Mucosa of descending colon (tissue), 3 donors: ENCODE data around the gene FKBP1B. TPM values are rescaled to one million over a fixed set of nuclear protein-coding genes. Genes with fewer than 3 reads are reported as not detected.
A peak's percentile ranks its signal among the peaks of the same experiment; 100 is the strongest.

Experiments
- ATAC-seq: fragments of 200-7000 bp; cut with Tn5 transposase; one replicate; pipeline ENCODE4 v1.9.1; 2020; ENCODE audit warnings: mild to moderate bottlenecking, moderate library complexity
- DNase-seq, 3 donors: peaks; one replicate each; pipeline ENCODE4 v3.0.0-alpha.2; 2020
- H3K36me3 ChIP-seq: fragments of 200-600 bp; one replicate; pipeline ENCODE4 v1.8.0; 2021; ENCODE audit warnings: low read depth, mild to moderate bottlenecking
- H3K4me1 ChIP-seq: fragments of 200-600 bp; one replicate; pipeline ENCODE4 v1.8.0; 2021; ENCODE audit warnings: low read depth, mild to moderate bottlenecking
- H3K4me3 ChIP-seq: fragments of 200-600 bp; one replicate; pipeline ENCODE4 v1.8.0; 2021; ENCODE audit warnings: mild to moderate bottlenecking
- H3K9me3 ChIP-seq: fragments of 200-600 bp; one replicate; pipeline ENCODE4 v1.8.0; 2021; ENCODE audit warnings: mild to moderate bottlenecking
- intact Hi-C, 2 donors: fragments of 100-400 bp; cut with DNase I in 1 of 2; cut with micrococcal nuclease in 1 of 2; formaldehyde crosslinking; loops; one replicate each; pipeline versions ENCODE4 v1.11.0 to v1.11.1; 2022; cut with DNase I, micrococcal nuclease
- total RNA-seq, 3 donors: library from RNA; stranded (reverse); fragmentation: NEBNext Ultra II Directional in 2 of 3; extraction: Animal tissue kit (Norgen Biotek cat#: 25700) in 2 of 3; gene quantifications; one replicate each; pipeline versions ENCODE4 v1.2.1 to v1.2.4, GENCODE V29; 2021 to 2023
- TF ChIP-seq, protein P1 (sequence below): fragments of 200-600 bp; IDR thresholded peaks from one replicate; pipeline ENCODE4 v1.8.0; 2022; ENCODE audit warnings: antibody characterized with exemption, mild to moderate bottlenecking
- donor health status: DM: no; HTN: no; CAD: no; lungs with moderate emphysema.
- donor health status: DM: no; HTN: no; CAD: no.
- donor health status: DM: no; HTN: yes; CAD: no.

Gene FKBP1B
- total RNA-seq, 3 donors from 2014 or later = 7.2 to 14.7 (median 8.2) TPM

DNA sequence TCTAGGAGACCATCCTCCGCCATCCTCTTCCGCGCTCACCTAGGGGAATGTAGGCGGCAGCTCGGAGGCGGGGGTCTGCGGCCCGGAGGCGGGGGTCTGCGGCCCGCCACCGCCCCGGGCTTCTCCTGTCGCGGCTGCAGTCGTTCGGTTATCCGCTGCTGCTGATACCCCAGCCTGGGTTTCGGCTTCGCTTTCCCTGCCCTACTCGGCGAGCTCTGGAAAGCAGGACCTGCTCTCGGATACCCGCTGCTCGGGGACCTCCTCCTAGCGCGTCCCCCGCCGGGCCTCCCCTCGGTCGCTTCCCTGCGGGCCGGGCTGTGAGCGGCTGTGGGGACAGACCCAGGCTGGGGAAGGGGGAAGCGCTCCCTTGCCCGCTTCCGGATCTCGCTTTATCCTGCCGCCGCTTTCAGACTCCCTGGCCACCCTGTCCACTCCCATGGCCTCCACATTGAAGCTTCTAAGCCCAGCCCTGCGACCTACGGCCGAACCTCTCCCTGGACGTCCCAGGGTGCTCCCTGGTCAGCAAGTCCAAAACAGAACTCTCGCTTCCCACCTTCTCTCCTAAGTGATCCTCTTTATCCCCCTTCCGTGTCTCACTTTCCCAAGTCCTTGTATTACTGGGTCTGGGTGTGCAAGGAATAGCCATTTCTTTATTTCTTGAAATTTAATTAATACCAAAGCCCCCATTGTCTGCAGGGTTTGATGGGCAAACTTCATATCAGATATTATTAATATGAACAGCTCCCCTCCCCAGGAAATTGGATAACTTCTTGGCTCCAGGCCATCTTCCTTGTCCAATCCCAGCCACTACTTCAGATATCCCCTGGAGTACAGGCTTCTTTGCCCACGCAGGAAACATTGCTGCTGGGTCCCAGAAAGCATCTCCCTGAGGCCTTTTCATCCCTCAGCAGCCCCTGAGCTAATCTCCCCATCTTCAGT, 769 bp downstream of the FKBP1B start:
- intact Hi-C loops = no loop called here
- no peak for ATAC-seq

DNA sequence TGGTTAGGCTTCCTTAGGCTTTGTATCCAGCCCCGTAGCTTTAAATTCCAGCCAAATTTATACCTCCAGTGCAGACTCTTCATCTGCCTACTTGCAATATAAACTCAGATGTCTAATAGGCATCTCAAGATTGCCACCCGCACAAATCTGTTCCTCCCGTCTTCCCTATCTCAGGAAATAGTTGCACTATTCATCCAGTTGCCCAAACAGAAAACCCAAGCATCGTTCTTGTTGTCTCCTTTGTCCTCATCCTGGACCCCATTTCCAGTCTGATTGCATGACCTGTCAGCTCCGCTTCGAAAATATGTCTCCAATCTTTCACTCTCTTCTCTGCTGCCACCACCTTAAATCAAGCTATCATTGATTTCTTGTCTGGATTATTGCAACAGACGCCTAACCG, 2.3 kb downstream of the FKBP1B start:
- intact Hi-C loops = no loop called here
- Histone ChIP-seq H3K4me1 (peaks cover 6% of the 10 kb centered on the region), H3K4me3 (no peak overlapping the region), H3K36me3 (no peaks in the 10 kb centered on the region), H3K9me3 (no peaks in the 10 kb centered on the region)
- TF ChIP-seq, protein P1, sequence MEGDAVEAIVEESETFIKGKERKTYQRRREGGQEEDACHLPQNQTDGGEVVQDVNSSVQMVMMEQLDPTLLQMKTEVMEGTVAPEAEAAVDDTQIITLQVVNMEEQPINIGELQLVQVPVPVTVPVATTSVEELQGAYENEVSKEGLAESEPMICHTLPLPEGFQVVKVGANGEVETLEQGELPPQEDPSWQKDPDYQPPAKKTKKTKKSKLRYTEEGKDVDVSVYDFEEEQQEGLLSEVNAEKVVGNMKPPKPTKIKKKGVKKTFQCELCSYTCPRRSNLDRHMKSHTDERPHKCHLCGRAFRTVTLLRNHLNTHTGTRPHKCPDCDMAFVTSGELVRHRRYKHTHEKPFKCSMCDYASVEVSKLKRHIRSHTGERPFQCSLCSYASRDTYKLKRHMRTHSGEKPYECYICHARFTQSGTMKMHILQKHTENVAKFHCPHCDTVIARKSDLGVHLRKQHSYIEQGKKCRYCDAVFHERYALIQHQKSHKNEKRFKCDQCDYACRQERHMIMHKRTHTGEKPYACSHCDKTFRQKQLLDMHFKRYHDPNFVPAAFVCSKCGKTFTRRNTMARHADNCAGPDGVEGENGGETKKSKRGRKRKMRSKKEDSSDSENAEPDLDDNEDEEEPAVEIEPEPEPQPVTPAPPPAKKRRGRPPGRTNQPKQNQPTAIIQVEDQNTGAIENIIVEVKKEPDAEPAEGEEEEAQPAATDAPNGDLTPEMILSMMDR = no peak
- no peak for DNase-seq
- no peak for ATAC-seq

More for the DNA sequence above, 769 bp downstream of the FKBP1B start:
- Histone ChIP-seq H3K4me1 (peaks cover 6% of the 10 kb centered on the region), H3K36me3 (no peaks in the 10 kb centered on the region), H3K4me3 (peak overlapping the region; percentile 17), H3K9me3 (no peaks in the 10 kb centered on the region)
- peak; percentile 23 to 58 (median 48) for DNase-seq
- TF ChIP-seq, protein P1 = no peak

GRCh38 chr2:24052951-24053350, 3.4 kb downstream of the FKBP1B start:
- DNase-seq = no peak
- intact Hi-C loops = no loop called here
- TF ChIP-seq, protein P1 = no peak

DNA sequence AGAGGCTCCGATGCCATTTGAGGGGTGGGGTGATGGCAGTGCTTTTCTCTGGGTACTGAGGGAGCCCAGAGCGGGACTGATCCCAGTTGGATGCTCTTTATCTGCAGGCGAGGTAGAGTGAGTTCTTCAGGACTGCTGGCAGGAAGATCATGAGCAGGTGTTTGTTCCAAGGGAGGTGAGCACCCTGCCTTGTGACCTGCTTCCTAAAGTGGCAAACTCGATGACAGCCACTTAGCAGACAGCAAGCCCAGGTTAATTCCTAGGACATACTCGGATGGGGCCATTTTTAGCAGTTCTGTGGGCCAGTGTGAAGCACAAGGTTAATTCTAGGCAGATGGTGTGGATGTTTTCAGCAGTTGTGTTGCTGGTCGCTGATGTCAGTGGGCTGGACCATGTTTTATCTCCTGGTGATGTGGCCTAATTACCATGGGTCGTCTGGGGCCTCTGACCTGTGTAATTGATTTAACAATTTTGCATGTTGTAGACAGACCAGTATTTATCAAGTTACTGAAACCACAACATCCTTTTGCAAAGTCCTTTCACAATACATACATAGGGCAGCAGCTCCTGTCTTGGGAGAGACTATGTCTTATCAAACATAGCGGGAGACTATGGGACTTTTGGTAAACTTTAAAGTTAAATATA, 4.9 kb downstream of the FKBP1B start:
- H3K4me1 ChIP-seq = no peaks in the 10 kb centered on the region
- H3K36me3 ChIP-seq = no peaks in the 10 kb centered on the region
- intact Hi-C loops = no loop called here
- H3K9me3 ChIP-seq = no peaks in the 10 kb centered on the region
- TF ChIP-seq, protein P1 = no peak
- DNase-seq (no peak), ATAC-seq (no peak)
- no peak overlapping the region for H3K4me3 ChIP-seq

More at GRCh38 chr2:24052951-24053350, 3.4 kb downstream of the FKBP1B start:
- Histone ChIP-seq H3K36me3 (no peaks in the 10 kb centered on the region), H3K4me3 (no peak overlapping the region), H3K9me3 (no peaks in the 10 kb centered on the region), H3K4me1 (peaks cover 6% of the 10 kb centered on the region)
- ATAC-seq = no peak

- Histone ChIP-seq H3K36me3 (no peaks in the 10 kb centered on the region), H3K4me3 (no peak overlapping the region), H3K4me1 (no peaks in the 10 kb centered on the region), H3K9me3 (no peaks in the 10 kb centered on the region)
- TF ChIP-seq, protein P1 = no peak
- intact Hi-C loops = no loop called here
- ATAC-seq = no peak
- no peak for DNase-seq
These were observed 6.2 kb downstream of the FKBP1B start for GRCh38 chr2:24055750-24056149.
